GM19324 (cell line): ENCODE data around the gene ANXA6.

Experiments
- ATAC-seq: cut with Tn5 transposase; IDR thresholded peaks from one replicate; pipeline ENCODE4 v1.9.1; 2021; ENCODE audit warnings: mild to moderate bottlenecking, moderate library complexity; ENCODE audit not compliant: unreplicated experiment, low FRiP score

Gene ANXA6

GRCh38 chr5:151071021-151071420, 86.6 kb downstream of the ANXA6 start:
- ATAC-seq = no peak

- ATAC-seq = no peak
Measured at GRCh38 chr5:151070449-151070848, 87.1 kb downstream of the ANXA6 start.

DNA sequence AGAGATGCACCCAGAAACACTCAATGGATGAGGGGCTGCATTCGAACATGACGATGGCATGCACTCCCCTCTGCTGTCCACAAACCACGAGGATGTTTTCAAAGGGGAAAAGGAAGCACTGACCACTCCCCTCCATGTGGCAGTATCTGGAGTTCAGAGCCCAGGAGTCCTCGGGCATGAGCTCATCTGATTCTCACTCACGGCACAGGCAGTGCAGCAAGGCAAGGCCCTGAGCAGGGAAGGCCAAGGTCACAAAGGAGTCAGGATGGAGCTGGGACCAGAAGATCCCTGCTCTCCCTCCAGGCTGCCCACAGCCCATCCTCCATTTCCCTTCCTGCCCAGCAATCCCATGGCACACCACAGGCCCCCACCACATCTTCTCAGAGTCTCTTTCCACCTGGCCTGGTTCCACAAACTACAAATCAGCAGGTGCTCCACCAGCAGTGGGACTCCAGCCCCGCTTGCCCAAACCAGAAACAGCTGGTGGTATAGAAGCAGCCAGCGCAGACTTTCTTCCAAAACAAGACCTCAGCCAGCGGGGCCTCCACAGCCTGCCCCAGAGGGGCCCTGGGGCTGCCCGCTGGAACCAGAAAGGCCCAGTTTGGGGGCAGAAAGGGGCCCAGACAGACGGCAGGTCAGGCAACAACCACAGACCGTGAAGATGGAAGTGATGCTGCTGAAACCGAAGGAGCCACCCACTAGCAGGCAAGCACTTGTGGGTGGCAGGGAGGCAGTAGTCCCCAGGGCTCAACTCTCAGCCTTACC, 89.0 kb downstream of the ANXA6 start:
- peak; percentile 38 for ATAC-seq

- ATAC-seq = no peak
Measured at GRCh38 chr5:151067632-151068432, 89.7 kb downstream of the ANXA6 start.

DNA sequence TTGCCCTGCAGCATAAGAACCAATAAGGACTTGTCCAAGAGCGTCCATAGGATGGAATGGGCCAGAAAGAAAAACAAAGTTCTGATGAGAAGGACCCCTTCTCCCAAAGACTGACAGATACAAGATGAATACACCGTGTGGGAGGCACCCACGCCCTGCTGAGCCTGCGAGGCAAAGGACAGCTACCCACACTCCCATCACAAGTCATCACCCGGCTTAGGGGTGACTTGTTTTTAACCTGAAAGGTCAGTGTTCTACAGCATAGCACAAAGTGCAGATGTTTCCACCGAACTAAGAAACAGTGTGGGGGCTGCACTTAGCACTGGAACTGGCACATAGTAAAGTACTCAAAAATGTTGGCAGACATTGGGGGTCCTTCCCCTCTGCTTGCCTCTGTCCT, 90.7 kb downstream of the ANXA6 start:
- ATAC-seq = no peak

- ATAC-seq = no peak
Measured at GRCh38 chr5:151065609-151066008, 92.0 kb downstream of the ANXA6 start.

DNA sequence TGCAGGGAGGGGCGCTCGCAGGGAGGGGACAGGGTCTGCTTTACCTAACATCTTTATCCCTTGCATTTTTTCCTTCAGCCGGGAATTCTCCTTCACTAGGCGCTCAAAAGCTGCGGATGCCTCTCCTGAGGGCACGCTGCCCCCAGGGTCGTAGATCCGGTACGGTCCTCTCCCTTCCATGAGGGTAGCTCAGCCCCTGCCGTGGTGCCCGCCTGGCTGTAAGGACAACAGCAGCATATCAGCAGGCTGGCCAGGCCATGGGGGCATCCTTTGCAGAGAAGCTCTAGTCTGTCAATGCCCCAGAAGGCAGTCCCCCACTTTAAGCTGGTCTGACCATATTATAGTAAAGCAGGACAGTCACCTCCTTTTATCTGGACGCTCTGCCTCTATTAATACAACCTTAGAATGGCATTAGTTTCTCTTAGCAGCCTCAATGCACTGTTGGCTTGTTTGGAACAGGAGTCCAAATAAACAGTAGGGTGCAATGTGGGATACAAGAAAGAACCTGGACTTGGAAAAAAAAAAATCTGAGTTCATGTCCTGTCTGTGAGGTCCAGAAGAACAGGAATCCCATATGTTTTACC, 92.6 kb downstream of the ANXA6 start:
- no peak for ATAC-seq

DNA sequence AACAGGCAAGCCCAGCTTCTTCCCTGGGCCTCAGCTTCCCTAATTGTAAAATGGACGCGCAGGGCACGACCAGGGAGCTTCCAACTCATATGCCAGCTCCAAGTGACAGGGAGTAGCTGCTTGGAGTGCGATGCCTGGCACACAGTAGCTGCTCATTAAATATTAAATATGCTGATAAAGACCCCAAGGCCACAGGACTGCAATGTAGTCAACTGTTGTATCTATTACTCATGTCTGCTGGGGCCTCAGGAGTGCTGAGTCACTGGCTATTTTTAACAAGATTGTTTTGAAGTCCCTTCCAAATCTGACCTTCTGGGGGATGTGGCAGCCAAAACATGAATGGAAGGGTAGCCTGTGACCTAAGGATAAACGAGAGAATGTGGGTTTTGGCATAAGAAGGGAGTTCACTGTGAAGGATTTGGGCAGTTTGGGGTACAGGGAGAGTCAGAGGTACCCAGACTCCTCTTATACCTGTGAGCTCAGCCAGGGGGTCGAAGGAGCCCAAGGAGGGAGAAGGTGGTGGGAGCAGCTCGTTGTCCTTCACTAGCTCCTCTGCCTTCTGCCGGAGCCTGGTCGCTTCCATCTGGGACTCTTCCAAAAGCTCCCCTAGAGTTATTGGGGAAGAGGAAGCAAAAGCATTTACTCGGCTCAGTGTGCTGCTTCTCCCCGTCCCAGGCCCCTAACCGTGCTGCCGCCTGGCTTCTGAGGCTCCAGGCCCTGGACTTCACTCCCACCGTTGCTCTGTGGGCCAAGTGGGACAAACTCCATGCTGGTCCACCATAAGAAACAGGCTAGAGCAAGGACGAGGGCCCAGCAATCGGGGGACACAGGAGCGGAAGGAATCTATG, 94.2 kb downstream of the ANXA6 start:
- ATAC-seq = no peak

- no peak for ATAC-seq
Measured at GRCh38 chr5:151062405-151063141, 95.0 kb downstream of the ANXA6 start.

GRCh38 chr5:151060742-151061141, 96.8 kb downstream of the ANXA6 start:
- no peak for ATAC-seq

DNA sequence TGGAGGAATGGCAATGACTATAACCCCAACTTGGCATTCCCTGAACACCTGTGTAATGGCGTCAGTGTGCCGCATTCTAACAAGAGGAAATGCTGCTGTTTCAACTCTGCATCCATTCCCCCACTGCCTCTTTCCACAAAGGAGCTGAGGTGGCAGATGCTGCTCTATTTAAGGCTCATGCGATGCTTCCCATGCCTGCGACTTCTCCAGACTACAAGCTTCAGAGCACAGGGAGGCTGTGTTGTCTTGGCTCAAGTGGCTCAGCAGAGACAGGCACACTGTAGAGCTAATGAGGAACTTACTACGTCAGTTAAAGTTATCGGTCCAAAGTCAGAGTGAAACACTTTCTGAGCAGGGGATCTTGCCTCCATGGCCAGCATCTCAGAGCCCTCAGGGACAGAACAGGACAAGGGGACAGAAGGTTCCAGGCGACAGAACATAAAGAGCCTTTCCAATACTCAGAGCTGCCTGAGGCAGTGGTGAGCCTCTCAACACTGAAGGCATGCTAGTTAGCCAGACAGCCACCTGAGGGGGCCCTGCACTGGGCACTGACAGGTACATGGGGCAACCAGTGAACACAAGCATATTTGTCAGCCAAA, 98.6 kb downstream of the ANXA6 start:
- no peak for ATAC-seq

GRCh38 chr5:151058301-151058700, 99.3 kb downstream of the ANXA6 start:
- ATAC-seq = no peak

DNA sequence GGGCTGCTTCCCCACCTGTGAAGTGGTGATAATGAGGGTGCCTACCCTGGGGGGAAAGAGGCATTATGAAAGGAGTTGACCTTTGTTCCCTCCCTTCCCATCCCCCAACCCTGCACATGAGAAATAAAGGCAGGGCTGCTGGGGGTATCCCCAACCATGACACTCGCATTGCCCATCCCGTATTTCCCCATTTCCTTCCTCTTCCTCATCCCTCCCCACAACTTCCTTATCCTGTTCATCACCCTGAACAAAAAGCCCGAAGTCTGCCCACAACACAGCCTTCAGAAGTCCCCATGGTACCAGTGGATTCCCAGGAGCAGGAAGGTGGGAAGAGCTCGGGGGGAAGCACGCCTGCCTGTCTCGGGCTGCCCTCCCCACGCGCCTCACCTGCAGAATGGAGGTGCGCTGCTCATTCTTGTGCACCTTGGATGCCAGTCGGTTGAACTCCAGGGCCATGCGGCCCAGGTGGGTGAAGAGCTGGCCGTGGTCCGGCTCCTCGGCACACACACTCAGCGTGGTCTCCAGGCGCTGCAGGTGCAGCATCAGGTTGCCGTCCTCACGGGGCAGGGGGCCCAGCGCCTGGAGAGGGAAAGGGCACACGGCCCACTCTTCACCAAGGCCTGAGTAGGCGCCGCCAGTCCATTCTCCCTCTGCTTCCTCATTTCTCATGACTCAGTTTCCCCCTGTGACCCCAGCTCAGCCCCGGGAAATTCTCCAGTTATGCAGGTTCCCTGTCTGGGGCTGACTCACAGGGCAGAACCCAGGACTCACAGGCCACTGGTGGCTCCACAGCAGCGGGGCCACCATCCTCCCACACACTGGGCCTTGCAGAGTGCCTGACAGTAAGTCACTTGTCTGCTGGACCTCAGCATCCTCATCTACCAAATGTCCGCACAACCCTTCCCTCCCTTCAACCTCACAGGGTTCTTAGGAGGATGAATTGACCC, 100.9 kb downstream of the ANXA6 start:
- no peak for ATAC-seq

DNA sequence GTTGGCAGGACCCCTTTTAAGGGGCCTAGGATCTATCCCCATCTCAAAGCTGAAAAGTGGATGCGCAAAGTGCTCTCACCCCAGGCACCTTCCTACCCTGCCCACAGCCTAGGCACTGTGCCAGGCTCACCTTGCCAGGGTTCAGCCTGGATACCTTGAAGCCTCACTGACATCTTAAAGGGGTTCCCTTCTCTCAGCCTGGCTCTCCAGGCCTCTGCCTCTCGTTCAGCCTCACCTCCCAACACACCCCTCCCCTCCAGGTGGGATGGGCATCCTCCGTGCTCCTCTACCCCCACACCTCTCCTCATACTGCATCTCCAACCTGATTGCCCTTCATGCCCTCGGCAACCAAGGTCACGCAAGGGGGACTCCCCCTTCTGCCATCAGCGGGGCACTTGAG, 102.2 kb downstream of the ANXA6 start:
- no peak for ATAC-seq

DNA sequence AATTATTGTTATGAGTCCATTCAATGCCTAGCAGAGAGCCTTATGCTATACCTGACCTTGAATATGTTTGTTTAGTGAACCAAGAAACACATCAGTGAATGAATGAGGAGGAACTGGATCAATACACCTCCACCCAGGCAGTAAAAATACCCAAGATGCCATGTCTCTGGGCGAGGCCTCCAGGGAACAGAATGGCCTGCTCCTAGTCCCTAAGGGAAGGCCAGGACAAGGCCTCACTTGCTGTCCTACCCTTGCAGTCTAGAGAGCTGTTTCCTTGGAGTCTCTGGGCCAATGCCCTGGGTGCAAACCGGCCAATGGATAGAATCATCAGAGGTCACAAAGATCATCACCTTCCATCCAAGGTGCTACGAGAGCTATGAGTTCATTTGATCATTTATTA, 102.9 kb downstream of the ANXA6 start:
- no peak for ATAC-seq

GRCh38 chr5:151053796-151054462, 103.7 kb downstream of the ANXA6 start:
- ATAC-seq = no peak

DNA sequence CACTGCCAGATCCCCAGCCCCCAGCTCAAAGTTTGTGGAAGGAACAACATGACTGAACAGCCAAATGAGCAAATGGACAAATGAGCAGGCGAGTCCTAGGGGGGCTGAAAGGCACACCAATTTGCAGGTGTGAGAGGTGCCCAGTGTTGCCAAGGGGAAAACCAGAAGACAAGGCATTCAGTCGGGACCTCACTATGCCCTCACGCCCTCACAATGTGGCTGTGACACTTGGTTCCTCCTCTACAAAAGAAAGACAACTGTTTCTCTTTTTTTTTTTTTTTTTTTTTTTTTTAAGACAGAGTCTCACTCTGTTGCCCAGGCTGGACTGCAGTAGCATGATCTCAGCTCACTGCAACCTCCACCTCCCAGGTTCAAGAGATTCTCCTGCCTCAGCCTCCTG, 104.7 kb downstream of the ANXA6 start:
- no peak for ATAC-seq
